IMR-90 (cell line): ENCODE results near the gene CEP41. TPM values are rescaled to one million over a fixed set of nuclear protein-coding genes. Genes with fewer than 3 reads are reported as not detected.

Experiments
- ATAC-seq: fragments of 200-7000 bp; cut with Tn5 transposase; 2 replicates; pipeline ENCODE4 v1.9.1; 2020; ENCODE audit warnings: low read depth, mild to moderate bottlenecking, moderate library complexity
- BruUV-seq: library from RNA; stranded (reverse); fragments of 400-500 nt; replicated peaks from 2 replicates; lab custom pipeline; 2021; lab: Mats Ljungman, UMichigan
- CTCF ChIA-PET: fragments of 300-600 bp; formaldehyde crosslinking; extraction: SDS; loops from one replicate; lab custom pipeline; 2021; ENCODE audit warnings: antibody characterized with exemption; lab: Yijun Ruan, JAX
- POLR2A ChIA-PET: fragments of 300-600 bp; sonication (Branson Sonifier 250); formaldehyde crosslinking; loops from one replicate; lab custom pipeline; 2022; ENCODE audit warnings: antibody characterized with exemption; ENCODE audit not compliant: unreplicated experiment; lab: Charles Lee
- DNase-seq: peaks from one replicate; pipeline ENCODE4 v3.0.0; 2013
- H2AFZ ChIP-seq: replicated peaks from 2 replicates; pipeline ENCODE3; 2013; ENCODE audit warnings: low read length, mild to moderate bottlenecking; ENCODE audit not compliant: poor library complexity
- H2AK5ac ChIP-seq: 2 replicates; pipeline ENCODE4 v1.6.1; 2013; ENCODE audit warnings: low read depth, low read length, inconsistent platforms
- H2AK9ac ChIP-seq: replicated peaks from 2 replicates; pipeline ENCODE3; 2013; ENCODE audit warnings: mild to moderate bottlenecking, low read depth, low read length, moderate library complexity; ENCODE audit not compliant: poor library complexity
- H2BK120ac ChIP-seq: 2 replicates; pipeline ENCODE4 v1.6.1; 2013; ENCODE audit warnings: low read depth, low read length, inconsistent platforms
- H2BK15ac ChIP-seq: 3 replicates; pipeline ENCODE4 v1.6.1; 2013; ENCODE audit warnings: low read depth, low read length, inconsistent platforms
- H2BK20ac ChIP-seq: 2 replicates; pipeline ENCODE4 v1.6.1; 2013; ENCODE audit warnings: low read depth, mild to moderate bottlenecking, inconsistent platforms, low read length, moderate library complexity
- H2BK5ac ChIP-seq: 2 replicates; pipeline ENCODE4 v1.6.1; 2013; ENCODE audit warnings: mild to moderate bottlenecking, low read depth, low read length, inconsistent platforms; ENCODE audit not compliant: poor library complexity, severe bottlenecking
- H3K14ac ChIP-seq: replicated peaks from 2 replicates; pipeline ENCODE4 v1.6.1; 2013; ENCODE audit warnings: low read depth, low read length, inconsistent platforms
- H3K18ac ChIP-seq: 2 replicates; pipeline ENCODE4 v1.6.1; 2013; ENCODE audit warnings: low read depth, low read length, control low read depth
- H3K23ac ChIP-seq: 2 replicates; pipeline ENCODE4 v1.6.1; 2013; ENCODE audit warnings: low read depth, low read length, inconsistent platforms
- H3K27ac ChIP-seq: 2 replicates; pipeline ENCODE4 v1.5.1; 2013; ENCODE audit warnings: mild to moderate bottlenecking, control low read depth, low read length; ENCODE audit not compliant: insufficient read depth
- H3K27me3 ChIP-seq: 2 replicates; pipeline ENCODE4 v1.6.1; 2013; ENCODE audit warnings: low read length; ENCODE audit not compliant: control insufficient read depth, insufficient read depth
- H3K36me3 ChIP-seq: 2 replicates; pipeline ENCODE4 v1.6.1; 2013; ENCODE audit warnings: low read length, mixed read lengths; ENCODE audit not compliant: control insufficient read depth, insufficient read depth
- H3K4ac ChIP-seq: 2 replicates; pipeline ENCODE4 v1.6.1; 2013; ENCODE audit warnings: low read depth, low read length, inconsistent platforms
- H3K4me1 ChIP-seq: 2 replicates; pipeline ENCODE4 v1.6.1; 2013; ENCODE audit warnings: low read length, mixed read lengths; ENCODE audit not compliant: control insufficient read depth, insufficient read depth
- H3K4me2 ChIP-seq: 2 replicates; pipeline ENCODE4 v1.6.1; 2013; ENCODE audit warnings: low read depth, mild to moderate bottlenecking, control low read depth, low read length, moderate library complexity
- H3K4me3 ChIP-seq: 2 replicates; pipeline ENCODE4 v1.5.1; 2013; ENCODE audit warnings: low read depth, mild to moderate bottlenecking, control low read depth, low read length, moderate library complexity; ENCODE audit not compliant: insufficient read depth
- H3K56ac ChIP-seq: 2 replicates; pipeline ENCODE4 v1.6.1; 2013; ENCODE audit warnings: low read length, inconsistent platforms; ENCODE audit not compliant: insufficient read depth; ENCODE audit errors: extremely low read depth
- H3K79me1 ChIP-seq, 2 experiments: 2 replicates each; pipeline ENCODE4 v1.6.1; 2013; ENCODE audit warnings: low read length in 2 of 2, inconsistent platforms in 1 of 2, low read depth in 1 of 2
- H3K9ac ChIP-seq: 2 replicates; pipeline ENCODE4 v1.6.1; 2013; ENCODE audit warnings: low read depth, low read length, control low read depth
- H3K9me1 ChIP-seq: 2 replicates; pipeline ENCODE4 v1.6.1; 2013; ENCODE audit warnings: low read length, inconsistent platforms; ENCODE audit not compliant: insufficient read depth
- H3K9me3 ChIP-seq: 2 replicates; pipeline ENCODE4 v1.6.1; 2013; ENCODE audit warnings: low read length; ENCODE audit not compliant: control insufficient read depth, insufficient read depth
- H4K20me1 ChIP-seq: 2 replicates; pipeline ENCODE4 v1.6.1; 2013; ENCODE audit warnings: low read length, inconsistent platforms; ENCODE audit not compliant: insufficient read depth
- H4K5ac ChIP-seq: 2 replicates; pipeline ENCODE4 v1.6.1; 2013; ENCODE audit warnings: mild to moderate bottlenecking, low read depth, low read length, control low read depth
- H4K8ac ChIP-seq, 2 experiments: 2 replicates each; pipeline ENCODE4 v1.6.1; 2013; ENCODE audit warnings: low read depth in 2 of 2, low read length in 2 of 2, control low read depth in 1 of 2, inconsistent platforms in 1 of 2
- H4K91ac ChIP-seq: 2 replicates; pipeline ENCODE4 v1.6.1; 2013; ENCODE audit warnings: low read depth, low read length, inconsistent platforms; ENCODE audit not compliant: insufficient read depth
- BHLHE40 ChIP-seq: fragments of 150-350 bp; IDR thresholded peaks from 2 replicates; pipeline ENCODE4 v1.6.1; 2016; ENCODE audit warnings: mild to moderate bottlenecking, low read depth, low read length
- CHD1 ChIP-seq: IDR thresholded peaks from 2 replicates; pipeline ENCODE4 v1.6.1; 2012; ENCODE audit warnings: low read depth, low read length, improper control_type of control experiment
- FOS ChIP-seq: fragments of 150-350 bp; IDR thresholded peaks from 2 replicates; pipeline ENCODE4 v1.6.1; 2016; ENCODE audit warnings: low read depth, low read length
- MAFK ChIP-seq: IDR thresholded peaks from 2 replicates; pipeline ENCODE4 v1.6.1; 2012; ENCODE audit warnings: low read depth, low read length, improper control_type of control experiment
- MAZ ChIP-seq: IDR thresholded peaks from 2 replicates; pipeline ENCODE4 v1.6.1; 2012; ENCODE audit warnings: low read depth, mild to moderate bottlenecking, low read length, improper control_type of control experiment, moderate library complexity, borderline replicate concordance
- MXI1 ChIP-seq: IDR thresholded peaks from 2 replicates; pipeline ENCODE4 v1.6.1; 2012; ENCODE audit warnings: low read depth, mild to moderate bottlenecking, low read length, moderate library complexity, borderline replicate concordance
- NFE2L2 ChIP-seq: fragments of 150-350 bp; IDR thresholded peaks from 2 replicates; pipeline ENCODE4 v1.6.1; 2016; ENCODE audit warnings: low read depth, mild to moderate bottlenecking, low read length
- RAD21 ChIP-seq: IDR thresholded peaks from 2 replicates; pipeline ENCODE4 v1.6.1; 2012; ENCODE audit warnings: low read length, improper control_type of control experiment
- RFX5 ChIP-seq: IDR thresholded peaks from 2 replicates; pipeline ENCODE4 v1.8.0; 2012; ENCODE audit warnings: low read depth, mild to moderate bottlenecking, low read length, moderate library complexity
- SMC3 ChIP-seq: fragments of 150-350 bp; IDR thresholded peaks from 2 replicates; pipeline ENCODE4 v1.6.1; 2016; ENCODE audit warnings: low read depth, mild to moderate bottlenecking, antibody characterized with exemption, low read length, moderate library complexity
- WGBS, 2 experiments: methylation state at CpG; one replicate each; pipeline versions ENCODE4 v1.1.5 to v1.1.7; 2013; ENCODE audit warnings: missing lambda C conversion rate in 2 of 2; ENCODE audit not compliant: insufficient read length in 1 of 2; ENCODE audit errors: extremely low coverage in 2 of 2; 5-methylcytosine and 5-hydroxymethylcytosine counted together
- dilution Hi-C: fragments of 300-500 bp; cut with HindIII; formaldehyde crosslinking; loops from one replicate; pipeline ENCODE4 v1.14.3; 2018; ENCODE audit warnings: low sequenced_read_pairs; ENCODE audit not compliant: unreplicated experiment
- in situ Hi-C: fragments of 300-500 bp; cut with MboI; formaldehyde crosslinking; loops from 3 replicates; pipeline ENCODE4 v1.14.3; 2019; ENCODE audit warnings: low sequenced_read_pairs, inconsistent platforms, mixed read lengths
- intact Hi-C: fragments of 100-400 bp; cut with micrococcal nuclease; formaldehyde crosslinking; loops from 2 replicates; pipeline ENCODE4 v1.10.0; 2022
- polyA plus RNA-seq, 3 experiments: library from polyadenylated mRNA; depleted of rRNA; stranded (reverse); fragments of >200 nt; gene quantifications; 2 replicates each; pipeline ENCODE4 v1.2.3, GENCODE V29; 2012; ENCODE audit warnings: low replicate concordance in 1 of 3
- total RNA-seq: library from RNA; depleted of rRNA; stranded (reverse); fragments of >200 nt; gene quantifications from 2 replicates; pipeline ENCODE4 v1.2.3, GENCODE V29; 2012
- TF ChIP-seq, protein P1 (sequence below): conservative IDR thresholded peaks from 2 replicates; pipeline ENCODE4 v1.5.1; 2012; ENCODE audit warnings: mild to moderate bottlenecking, low read depth, low read length, improper control_type of control experiment
- TF ChIP-seq, protein P2 (sequence below): fragments of 150-350 bp; IDR thresholded peaks from 2 replicates; pipeline ENCODE4 v1.6.1; 2017; ENCODE audit warnings: mild to moderate bottlenecking, antibody characterized with exemption, low read length, low read depth
- TF ChIP-seq, protein P3 (sequence below): fragments of 150-350 bp; IDR thresholded peaks from 2 replicates; pipeline ENCODE4 v1.6.1; 2016; ENCODE audit warnings: low read depth, mild to moderate bottlenecking, low read length, moderate library complexity, borderline replicate concordance

CEP41 gene
- total and polyA plus RNA-seq, 2 of the 4 experiments (the other 2 are of a cell fraction), result 12.2 to 21.9 TPM

DNA sequence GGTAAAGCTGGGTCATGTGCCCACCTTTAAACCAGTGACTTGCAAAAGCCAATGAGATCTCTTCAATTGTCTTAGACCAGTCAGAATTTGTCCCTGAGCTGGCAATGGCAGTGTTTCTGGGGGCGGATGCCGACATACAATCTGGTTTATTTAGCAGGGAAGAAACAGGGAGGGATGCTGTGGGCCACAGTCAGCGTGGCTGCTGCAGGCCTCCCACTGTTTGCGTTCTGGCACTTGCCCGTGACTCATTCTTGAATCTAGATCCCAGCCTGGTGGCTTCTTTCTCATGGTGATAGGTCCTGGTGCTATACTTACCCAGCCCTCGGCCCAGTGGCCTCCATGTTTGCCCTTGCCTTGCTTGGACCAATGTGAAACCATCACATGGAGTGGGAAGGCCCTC lies 63.6 kb downstream of the CEP41 start:
- in situ Hi-C loops, result no loop called here
- Histone ChIP-seq H3K23ac (no peak overlapping the region), H3K9me1 (peaks cover 20% of the 10 kb centered on the region), H3K4ac (no peak overlapping the region), H2AFZ (peak overlapping the region; percentile 4), H3K27ac (no peak overlapping the region), H3K14ac (no peak overlapping the region), H3K36me3 (no peaks in the 10 kb centered on the region), H3K4me3 (no peak overlapping the region), H2AK5ac (no peak overlapping the region; the same call in 1 of the 2 replicates), H2BK5ac (no peak overlapping the region), H3K4me2 (no peak overlapping the region), H3K9me3 (peaks cover 4% of the 10 kb centered on the region; the same call in 1 of the 2 replicates), H3K4me1 (peaks cover 29% of the 10 kb centered on the region), H4K91ac (no peak overlapping the region), H3K79me1 (peaks cover 0 to 9% of the 10 kb centered on the region in 2 experiments; a peak in 1 of 4 replicates), H2BK120ac (peak overlapping the region; percentile 4), H2AK9ac (no peak overlapping the region), H3K56ac (no peak overlapping the region), H2BK20ac (peak overlapping the region; percentile 20; the same call in 1 of the 2 replicates), H4K5ac (no peak overlapping the region), H3K27me3 (no peaks in the 10 kb centered on the region), H4K8ac (no peak overlapping the region), H3K9ac (no peak overlapping the region), H4K20me1 (no peaks in the 10 kb centered on the region), H2BK15ac (0 out of 3 replicates have a peak overlapping the region, but pooled peaks have one; percentile 3), H3K18ac (no peak overlapping the region)
- TF ChIP-seq RAD21 (no peak), CHD1 (no peak), MXI1 (no peak), SMC3 (no peak), BHLHE40 (no peak), MAZ (no peak), FOS (no peak), RFX5 (no peak), NFE2L2 (no peak), MAFK (no peak)
- TF ChIP-seq, protein P1, sequence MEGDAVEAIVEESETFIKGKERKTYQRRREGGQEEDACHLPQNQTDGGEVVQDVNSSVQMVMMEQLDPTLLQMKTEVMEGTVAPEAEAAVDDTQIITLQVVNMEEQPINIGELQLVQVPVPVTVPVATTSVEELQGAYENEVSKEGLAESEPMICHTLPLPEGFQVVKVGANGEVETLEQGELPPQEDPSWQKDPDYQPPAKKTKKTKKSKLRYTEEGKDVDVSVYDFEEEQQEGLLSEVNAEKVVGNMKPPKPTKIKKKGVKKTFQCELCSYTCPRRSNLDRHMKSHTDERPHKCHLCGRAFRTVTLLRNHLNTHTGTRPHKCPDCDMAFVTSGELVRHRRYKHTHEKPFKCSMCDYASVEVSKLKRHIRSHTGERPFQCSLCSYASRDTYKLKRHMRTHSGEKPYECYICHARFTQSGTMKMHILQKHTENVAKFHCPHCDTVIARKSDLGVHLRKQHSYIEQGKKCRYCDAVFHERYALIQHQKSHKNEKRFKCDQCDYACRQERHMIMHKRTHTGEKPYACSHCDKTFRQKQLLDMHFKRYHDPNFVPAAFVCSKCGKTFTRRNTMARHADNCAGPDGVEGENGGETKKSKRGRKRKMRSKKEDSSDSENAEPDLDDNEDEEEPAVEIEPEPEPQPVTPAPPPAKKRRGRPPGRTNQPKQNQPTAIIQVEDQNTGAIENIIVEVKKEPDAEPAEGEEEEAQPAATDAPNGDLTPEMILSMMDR, result no peak
- TF ChIP-seq, protein P2, sequence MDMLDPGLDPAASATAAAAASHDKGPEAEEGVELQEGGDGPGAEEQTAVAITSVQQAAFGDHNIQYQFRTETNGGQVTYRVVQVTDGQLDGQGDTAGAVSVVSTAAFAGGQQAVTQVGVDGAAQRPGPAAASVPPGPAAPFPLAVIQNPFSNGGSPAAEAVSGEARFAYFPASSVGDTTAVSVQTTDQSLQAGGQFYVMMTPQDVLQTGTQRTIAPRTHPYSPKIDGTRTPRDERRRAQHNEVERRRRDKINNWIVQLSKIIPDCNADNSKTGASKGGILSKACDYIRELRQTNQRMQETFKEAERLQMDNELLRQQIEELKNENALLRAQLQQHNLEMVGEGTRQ, result no peak
- TF ChIP-seq, protein P3, sequence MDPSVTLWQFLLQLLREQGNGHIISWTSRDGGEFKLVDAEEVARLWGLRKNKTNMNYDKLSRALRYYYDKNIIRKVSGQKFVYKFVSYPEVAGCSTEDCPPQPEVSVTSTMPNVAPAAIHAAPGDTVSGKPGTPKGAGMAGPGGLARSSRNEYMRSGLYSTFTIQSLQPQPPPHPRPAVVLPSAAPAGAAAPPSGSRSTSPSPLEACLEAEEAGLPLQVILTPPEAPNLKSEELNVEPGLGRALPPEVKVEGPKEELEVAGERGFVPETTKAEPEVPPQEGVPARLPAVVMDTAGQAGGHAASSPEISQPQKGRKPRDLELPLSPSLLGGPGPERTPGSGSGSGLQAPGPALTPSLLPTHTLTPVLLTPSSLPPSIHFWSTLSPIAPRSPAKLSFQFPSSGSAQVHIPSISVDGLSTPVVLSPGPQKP, result no peak
- ChIA-PET CTCF (no interaction called here), POLR2A (no interaction called here)
- ATAC-seq (no peak), DNase-seq (no peak)
- WGBS, 2 experiments, result 100% methylated on average over 4 of the region's 6 CpGs; no CpG with 5 or more reads in 1 of the 2 experiments
- BruUV-seq, result no TSS peak
- intact Hi-C loops, result no loop called here
- dilution Hi-C loops, result no loop called here
